ENCODE data around the gene FRMD5. TPM values are rescaled to one million over a fixed set of nuclear protein-coding genes. Genes with fewer than 3 reads are reported as not detected.

Gene FRMD5
- total and polyA plus RNA-seq, 2 experiments from 2014 or later: 0.51 to 3.8 TPM

GRCh38 chr15:43883571-43883970 lies 311.5 kb downstream of the FRMD5 start:
- no peak overlapping the region for H3K4me3 ChIP-seq
- no peaks in the 10 kb centered on the region for H3K36me3 ChIP-seq (replicated peaks; ENCODE audit: insufficient read depth, low read depth)
- H3K27me3 ChIP-seq: no peaks in the 10 kb centered on the region
- DNase-seq (ENCODE audit: low spot score): no peak
- H4K20me1 ChIP-seq (ENCODE audit: insufficient read depth, poor library complexity, severe bottlenecking): no peaks in the 10 kb centered on the region
- H3K9me3 ChIP-seq (ENCODE audit: low read depth): no peaks in the 10 kb centered on the region
- 98% methylated on average over 3 of the region's 3 CpGs for WGBS (ENCODE audit: low lambda C conversion rate, missing lambda C conversion rate)
- H2AFZ ChIP-seq: no peak overlapping the region
- H3K79me2 ChIP-seq: no peaks in the 10 kb centered on the region
- no peak for TF ChIP-seq EZH2 (IDR thresholded peaks at IDR 0.05; ENCODE audit: borderline replicate concordance)
- TF ChIP-seq EZH2phosphoT487 (IDR thresholded peaks at IDR 0.05; ENCODE audit: low read depth, severe bottlenecking, unreplicated experiment): no peak
- no peak for TF ChIP-seq CTCF (IDR thresholded peaks at IDR 0.05; ENCODE audit: poor library complexity)
- H3K27ac ChIP-seq: no peak overlapping the region
- H3K4me2 ChIP-seq: no peak overlapping the region
- H3K9me2 ChIP-seq (replicated peaks; ENCODE audit: insufficient read depth): no peaks in the 10 kb centered on the region
- peaks cover 10% of the 10 kb centered on the region for H3K4me1 ChIP-seq (ENCODE audit: insufficient read depth)

GRCh38 chr15:43881944-43882343 lies 313.1 kb downstream of the FRMD5 start:
- Histone ChIP-seq H3K27me3 (no peaks in the 10 kb centered on the region), H2AFZ (no peak overlapping the region), H3K27ac (no peak overlapping the region), H3K4me3 (no peak overlapping the region), H3K36me3 (replicated peaks; ENCODE audit: insufficient read depth, low read depth) (no peaks in the 10 kb centered on the region), H3K4me2 (no peak overlapping the region), H3K79me2 (no peaks in the 10 kb centered on the region), H3K4me1 (ENCODE audit: insufficient read depth) (peaks cover 10% of the 10 kb centered on the region), H4K20me1 (ENCODE audit: insufficient read depth, poor library complexity, severe bottlenecking) (no peaks in the 10 kb centered on the region), H3K9me3 (ENCODE audit: low read depth) (no peaks in the 10 kb centered on the region), H3K9me2 (replicated peaks; ENCODE audit: insufficient read depth) (no peaks in the 10 kb centered on the region)
- WGBS (ENCODE audit: low lambda C conversion rate, missing lambda C conversion rate): 87% methylated on average over 7 of the region's 7 CpGs
- no peak for DNase-seq (ENCODE audit: low spot score)
- no peak for TF ChIP-seq EZH2phosphoT487 (IDR thresholded peaks at IDR 0.05; ENCODE audit: low read depth, severe bottlenecking, unreplicated experiment)
- TF ChIP-seq CTCF (IDR thresholded peaks at IDR 0.05; ENCODE audit: poor library complexity): peak; percentile 40

- Histone ChIP-seq H3K9me3 (ENCODE audit: low read depth) (no peaks in the 10 kb centered on the region), H3K27ac (no peak overlapping the region), H2AFZ (no peak overlapping the region), H3K4me2 (no peak overlapping the region), H3K79me2 (no peaks in the 10 kb centered on the region), H3K4me3 (no peak overlapping the region), H3K9me2 (replicated peaks; ENCODE audit: insufficient read depth) (no peaks in the 10 kb centered on the region), H4K20me1 (ENCODE audit: insufficient read depth, poor library complexity, severe bottlenecking) (no peaks in the 10 kb centered on the region), H3K27me3 (no peaks in the 10 kb centered on the region), H3K4me1 (ENCODE audit: insufficient read depth) (peaks cover 10% of the 10 kb centered on the region), H3K36me3 (replicated peaks; ENCODE audit: insufficient read depth, low read depth) (no peaks in the 10 kb centered on the region)
- DNase-seq (ENCODE audit: low spot score): no peak
- 100% methylated on average over 4 of the region's 4 CpGs for WGBS (ENCODE audit: low lambda C conversion rate, missing lambda C conversion rate)
- TF ChIP-seq EZH2phosphoT487 (IDR thresholded peaks at IDR 0.05; ENCODE audit: low read depth, severe bottlenecking, unreplicated experiment) (no peak), CTCF (IDR thresholded peaks at IDR 0.05; ENCODE audit: poor library complexity) (no peak), EZH2 (IDR thresholded peaks at IDR 0.05; ENCODE audit: borderline replicate concordance) (no peak)
Observed at GRCh38 chr15:43881245-43881644, 313.8 kb downstream of the FRMD5 start.
